Neural cell (in vitro differentiated cells): ENCODE data around the gene STXBP5. TPM values are rescaled to one million over a fixed set of nuclear protein-coding genes. Genes with fewer than 3 reads are reported as not detected.

Experiments used
- H2AFZ ChIP-seq: fragments of 200-600, 300-800 bp; sonication (generic), shearing (Covaris generic); 2 replicates; pipeline ENCODE4 v1.6.0; 2014; ENCODE audit warnings: low read depth, mild to moderate bottlenecking, antibody characterized with exemption, low read length, moderate library complexity
- H3F3A ChIP-seq: fragments of 200-600 bp; shearing (Covaris generic); 2 replicates; pipeline ENCODE4 v1.6.1; 2016; ENCODE audit warnings: mild to moderate bottlenecking, moderate library complexity, mixed read lengths, antibody characterized with exemption, low read length; ENCODE audit not compliant: insufficient read depth, poor library complexity, severe bottlenecking
- H3K27ac ChIP-seq: fragments of 200-600, 300-800 bp; sonication (generic), shearing (Covaris generic); 2 replicates; pipeline ENCODE4 v1.5.1; 2014; ENCODE audit warnings: mild to moderate bottlenecking, low read length, moderate library complexity
- H3K27me3 ChIP-seq: fragments of 300-800, 200-600 bp; sonication (generic), shearing (Covaris generic); 2 replicates; pipeline ENCODE4 v1.6.0; 2014; ENCODE audit warnings: mild to moderate bottlenecking, low read depth, low read length, moderate library complexity; ENCODE audit not compliant: insufficient read depth
- H3K36me3 ChIP-seq: fragments of 300-800, 200-600 bp; sonication (generic), shearing (Covaris generic); 2 replicates; pipeline ENCODE4 v1.5.1; 2014; ENCODE audit warnings: mild to moderate bottlenecking, antibody characterized with exemption, low read length, moderate library complexity; ENCODE audit not compliant: insufficient read depth
- H3K4me2 ChIP-seq: fragments of 300-800, 200-600 bp; sonication (generic), shearing (Covaris generic); 2 replicates; pipeline ENCODE4 v1.6.0; 2014; ENCODE audit warnings: mild to moderate bottlenecking, low read length
- H3K4me3 ChIP-seq: fragments of 300-800, 200-600 bp; sonication (generic), shearing (Covaris generic); 2 replicates; pipeline ENCODE4 v1.5.1; 2014; ENCODE audit warnings: mild to moderate bottlenecking, low read length, moderate library complexity
- H3K79me2 ChIP-seq: fragments of 200-600 bp; shearing (Covaris generic); replicated peaks from 2 replicates; pipeline ENCODE4 v1.6.0; 2014; ENCODE audit warnings: mild to moderate bottlenecking, low read length, moderate library complexity; ENCODE audit not compliant: insufficient read depth
- H3K9ac ChIP-seq: fragments of 300-800, 200-600 bp; sonication (generic), shearing (Covaris generic); 2 replicates; pipeline ENCODE4 v1.6.1; 2016; ENCODE audit warnings: mild to moderate bottlenecking, low read length, mixed read lengths
- H3K9me2 ChIP-seq: fragments of 200-600 bp; shearing (Covaris generic); 2 replicates; pipeline ENCODE4 v1.6.1; 2016; ENCODE audit warnings: mild to moderate bottlenecking, low read length, mixed read lengths; ENCODE audit not compliant: insufficient read depth
- H3K9me3 ChIP-seq: fragments of 200-600, 300-800 bp; sonication (generic), shearing (Covaris generic); 2 replicates; pipeline ENCODE4 v1.6.1; 2016; ENCODE audit warnings: mild to moderate bottlenecking, mixed run types, low read length, moderate library complexity, mixed read lengths
- H4K20me1 ChIP-seq: fragments of 200-600 bp; shearing (Covaris generic); 2 replicates; pipeline ENCODE4 v1.6.1; 2016; ENCODE audit warnings: mild to moderate bottlenecking, mixed run types; ENCODE audit not compliant: insufficient read depth
- CTCF ChIP-seq: fragments of 450-650 bp; IDR thresholded peaks from 2 replicates; pipeline ENCODE4 v1.5.1; 2014; ENCODE audit warnings: antibody characterized with exemption, mild to moderate bottlenecking, moderate library complexity; ENCODE audit not compliant: poor library complexity, severe bottlenecking
- EP300 ChIP-seq: fragments of 450-650 bp; conservative IDR thresholded peaks from 2 replicates; pipeline ENCODE4 v1.6.1; 2014; ENCODE audit warnings: antibody characterized with exemption, mild to moderate bottlenecking, moderate library complexity; ENCODE audit not compliant: poor library complexity, severe bottlenecking
- EZH2 ChIP-seq: fragments of 200-600, 300-800 bp; shearing (Covaris generic), sonication (generic); IDR thresholded peaks from 2 replicates; pipeline ENCODE4 v1.6.1; 2014; ENCODE audit warnings: antibody characterized with exemption, low read length, borderline replicate concordance, mild to moderate bottlenecking; ENCODE audit not compliant: insufficient read depth, poor library complexity, severe bottlenecking
- MXI1 ChIP-seq: fragments of 450-650 bp; conservative IDR thresholded peaks from 2 replicates; pipeline ENCODE4 v1.6.1; 2014; ENCODE audit warnings: antibody characterized with exemption, mild to moderate bottlenecking; ENCODE audit not compliant: poor library complexity, severe bottlenecking
- POLR2AphosphoS5 ChIP-seq: IDR thresholded peaks from 2 replicates; pipeline ENCODE4 v1.6.1; 2012
- RAD21 ChIP-seq: fragments of 450-650 bp; conservative IDR thresholded peaks from 2 replicates; pipeline ENCODE4 v1.6.1; 2014; ENCODE audit warnings: antibody characterized with exemption, mild to moderate bottlenecking, moderate library complexity
- SMC3 ChIP-seq: fragments of 450-650 bp; conservative IDR thresholded peaks from 2 replicates; pipeline ENCODE4 v1.6.1; 2014; ENCODE audit warnings: antibody characterized with exemption, mild to moderate bottlenecking, moderate library complexity; ENCODE audit not compliant: poor library complexity
- TAF1 ChIP-seq: IDR thresholded peaks from 2 replicates; pipeline ENCODE4 v1.6.1; 2012; ENCODE audit warnings: low read depth
- polyA plus RNA-seq: library from polyadenylated mRNA; depleted of rRNA; stranded (reverse); fragments of >200 nt; gene quantifications from 2 replicates; pipeline ENCODE4 v1.2.3, GENCODE V29; 2014
- TF ChIP-seq, protein P1 (sequence below): IDR thresholded peaks from 2 replicates; pipeline ENCODE4 v1.6.1; 2012; ENCODE audit warnings: borderline replicate concordance

Gene STXBP5
- polyA plus RNA-seq, 1 donor from 2014 or later = 56.4 TPM

- peaks cover 5% of the 10 kb centered on the region for H3K9me3 ChIP-seq
- TF ChIP-seq EP300 (no peak), SMC3 (no peak), MXI1 (no peak), TAF1 (no peak), CTCF (no peak), POLR2AphosphoS5 (no peak), RAD21 (no peak), EZH2 (no peak)
- TF ChIP-seq, protein P1, sequence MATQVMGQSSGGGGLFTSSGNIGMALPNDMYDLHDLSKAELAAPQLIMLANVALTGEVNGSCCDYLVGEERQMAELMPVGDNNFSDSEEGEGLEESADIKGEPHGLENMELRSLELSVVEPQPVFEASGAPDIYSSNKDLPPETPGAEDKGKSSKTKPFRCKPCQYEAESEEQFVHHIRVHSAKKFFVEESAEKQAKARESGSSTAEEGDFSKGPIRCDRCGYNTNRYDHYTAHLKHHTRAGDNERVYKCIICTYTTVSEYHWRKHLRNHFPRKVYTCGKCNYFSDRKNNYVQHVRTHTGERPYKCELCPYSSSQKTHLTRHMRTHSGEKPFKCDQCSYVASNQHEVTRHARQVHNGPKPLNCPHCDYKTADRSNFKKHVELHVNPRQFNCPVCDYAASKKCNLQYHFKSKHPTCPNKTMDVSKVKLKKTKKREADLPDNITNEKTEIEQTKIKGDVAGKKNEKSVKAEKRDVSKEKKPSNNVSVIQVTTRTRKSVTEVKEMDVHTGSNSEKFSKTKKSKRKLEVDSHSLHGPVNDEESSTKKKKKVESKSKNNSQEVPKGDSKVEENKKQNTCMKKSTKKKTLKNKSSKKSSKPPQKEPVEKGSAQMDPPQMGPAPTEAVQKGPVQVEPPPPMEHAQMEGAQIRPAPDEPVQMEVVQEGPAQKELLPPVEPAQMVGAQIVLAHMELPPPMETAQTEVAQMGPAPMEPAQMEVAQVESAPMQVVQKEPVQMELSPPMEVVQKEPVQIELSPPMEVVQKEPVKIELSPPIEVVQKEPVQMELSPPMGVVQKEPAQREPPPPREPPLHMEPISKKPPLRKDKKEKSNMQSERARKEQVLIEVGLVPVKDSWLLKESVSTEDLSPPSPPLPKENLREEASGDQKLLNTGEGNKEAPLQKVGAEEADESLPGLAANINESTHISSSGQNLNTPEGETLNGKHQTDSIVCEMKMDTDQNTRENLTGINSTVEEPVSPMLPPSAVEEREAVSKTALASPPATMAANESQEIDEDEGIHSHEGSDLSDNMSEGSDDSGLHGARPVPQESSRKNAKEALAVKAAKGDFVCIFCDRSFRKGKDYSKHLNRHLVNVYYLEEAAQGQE = no peak
- no peaks in the 10 kb centered on the region for H3K79me2 ChIP-seq
- H3K4me2 ChIP-seq = no peak overlapping the region
- H3K9ac ChIP-seq = no peak overlapping the region
- no peak overlapping the region for H2AFZ ChIP-seq
- H3K9me2 ChIP-seq = no peaks in the 10 kb centered on the region
- H4K20me1 ChIP-seq = no peaks in the 10 kb centered on the region
- no peak overlapping the region for H3K27ac ChIP-seq
- no peaks in the 10 kb centered on the region for H3F3A ChIP-seq
- H3K4me3 ChIP-seq = no peak overlapping the region
- H3K27me3 ChIP-seq = no peaks in the 10 kb centered on the region
- H3K36me3 ChIP-seq = no peaks in the 10 kb centered on the region
Observed at GRCh38 chr6:147397306-147397705, 193.1 kb downstream of the STXBP5 start.

DNA sequence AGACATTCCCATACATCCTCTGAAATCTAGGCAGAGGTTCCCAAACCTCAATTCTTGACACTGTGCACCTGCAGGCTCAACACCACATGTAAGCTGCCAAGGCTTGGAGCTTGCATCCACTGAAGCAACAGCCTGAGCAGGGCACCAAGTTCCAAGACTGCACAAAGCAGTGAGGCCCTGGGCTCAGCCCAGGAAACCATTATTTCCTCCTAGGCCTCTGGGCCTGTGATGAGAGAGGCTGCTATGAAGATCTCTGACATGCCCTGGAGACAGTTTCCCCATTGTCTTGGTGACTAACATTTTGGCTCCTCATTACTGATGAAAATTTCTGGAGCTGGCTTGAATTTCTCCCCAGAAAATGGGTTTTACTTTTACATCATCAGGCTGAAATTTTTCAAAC is 196.8 kb downstream of the STXBP5 start:
- Histone ChIP-seq H3K79me2 (no peaks in the 10 kb centered on the region), H3K27me3 (no peaks in the 10 kb centered on the region), H4K20me1 (no peaks in the 10 kb centered on the region), H3K9ac (no peak overlapping the region), H3K27ac (no peak overlapping the region), H2AFZ (no peak overlapping the region), H3K36me3 (no peaks in the 10 kb centered on the region), H3K4me3 (no peak overlapping the region), H3K4me2 (no peak overlapping the region), H3K9me3 (peaks cover 5% of the 10 kb centered on the region), H3K9me2 (no peaks in the 10 kb centered on the region), H3F3A (no peaks in the 10 kb centered on the region)
- TF ChIP-seq SMC3 (no peak), CTCF (no peak), EP300 (no peak), EZH2 (no peak), POLR2AphosphoS5 (no peak), TAF1 (no peak), MXI1 (no peak), RAD21 (no peak)
- TF ChIP-seq, protein P1 = no peak
